Activated T-cell treated with anti-CD3 and anti-CD28 coated beads, Interleukin-2, amount 50 U/mL, for 4 hours (primary cell): ENCODE measurements around the gene SLC17A3. TPM values are rescaled to one million over a fixed set of nuclear protein-coding genes. Genes with fewer than 3 reads are reported as not detected.

Experiments
- ATAC-seq, 2 donors: fragments of 200-7000 bp; cut with Tn5 transposase; one replicate each; pipeline ENCODE4 v1.10.0; 2021
- DNase-seq: peaks from one replicate; pipeline ENCODE4 v3.0.0-alpha.2; 2020
- H3K27me3 Mint-ChIP-seq: one replicate; pipeline ENCODE4 v1.8.0; 2021; ENCODE audit warnings: low read depth, mixed read lengths
- H3K36me3 Mint-ChIP-seq: one replicate; pipeline ENCODE4 v1.8.0; 2022; ENCODE audit warnings: mixed read lengths; ENCODE audit not compliant: insufficient read depth
- H3K4me1 Mint-ChIP-seq: one replicate; pipeline ENCODE4 v1.8.0; 2021; ENCODE audit warnings: low read depth, mixed read lengths
- H3K4me3 Mint-ChIP-seq: one replicate; pipeline ENCODE4 v1.8.0; 2021; ENCODE audit warnings: mild to moderate bottlenecking, moderate library complexity, mixed read lengths
- H3K9me3 Mint-ChIP-seq: one replicate; pipeline ENCODE4 v1.8.0; 2021; ENCODE audit warnings: mixed read lengths
- total RNA-seq, 3 donors: library from RNA; stranded (reverse); gene quantifications; one replicate each; pipeline ENCODE4 v1.2.1, GENCODE V29; 2021

Gene SLC17A3
- total RNA-seq, 3 donors from 2014 or later: 0.11 TPM; not detected in 2

DNA sequence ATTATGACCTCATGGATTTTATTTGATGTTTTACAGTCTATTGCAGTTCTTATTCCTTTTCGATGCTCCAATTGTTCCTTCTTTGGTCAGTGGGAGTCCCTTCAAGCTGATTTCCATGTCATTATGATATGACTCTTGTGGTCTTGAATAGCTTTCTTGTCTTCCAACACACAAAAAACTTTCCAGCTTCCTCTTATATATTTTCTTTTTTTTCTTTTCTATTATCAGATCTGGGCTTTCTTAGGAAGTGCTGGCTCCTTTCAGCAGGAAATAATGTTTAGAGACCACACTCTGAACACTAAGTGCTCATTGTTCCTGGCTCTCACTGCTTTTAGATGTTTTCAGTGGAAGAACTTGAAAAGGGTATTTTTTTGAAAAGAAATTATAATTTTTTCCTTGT, 39.1 kb downstream of the SLC17A3 start:
- ATAC-seq: no peak
- Mint-ChIP-seq H3K36me3 (no peaks in the 10 kb centered on the region), H3K4me3 (no peak overlapping the region), H3K9me3 (no peaks in the 10 kb centered on the region), H3K4me1 (no peaks in the 10 kb centered on the region), H3K27me3 (peaks cover 12% of the 10 kb centered on the region)
- DNase-seq: no peak

DNA sequence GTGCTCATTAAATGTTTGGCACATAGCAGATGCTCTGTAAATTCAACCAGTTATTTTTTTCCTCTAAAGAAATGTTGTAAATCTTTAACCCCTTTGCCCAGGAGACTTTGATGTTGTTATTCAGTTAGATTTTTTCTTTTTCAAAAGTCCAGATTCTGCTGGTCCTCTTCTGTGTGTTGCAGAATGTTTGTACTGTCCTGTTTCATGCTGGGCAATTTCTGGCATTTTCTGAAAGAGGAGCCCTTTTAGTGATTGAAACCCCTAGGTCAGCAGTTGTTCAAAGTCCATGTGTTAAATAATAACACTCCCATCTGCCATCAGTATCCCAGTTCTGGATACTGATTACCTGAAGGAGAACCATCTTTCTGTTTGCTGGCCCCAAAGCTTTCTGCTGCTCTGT, 40.9 kb downstream of the SLC17A3 start:
- ATAC-seq (no peak), DNase-seq (no peak)
- no peaks in the 10 kb centered on the region for H3K36me3 Mint-ChIP-seq
- H3K4me3 Mint-ChIP-seq: no peak overlapping the region
- no peaks in the 10 kb centered on the region for H3K9me3 Mint-ChIP-seq
- no peaks in the 10 kb centered on the region for H3K4me1 Mint-ChIP-seq
- peaks cover 15% of the 10 kb centered on the region for H3K27me3 Mint-ChIP-seq

DNA sequence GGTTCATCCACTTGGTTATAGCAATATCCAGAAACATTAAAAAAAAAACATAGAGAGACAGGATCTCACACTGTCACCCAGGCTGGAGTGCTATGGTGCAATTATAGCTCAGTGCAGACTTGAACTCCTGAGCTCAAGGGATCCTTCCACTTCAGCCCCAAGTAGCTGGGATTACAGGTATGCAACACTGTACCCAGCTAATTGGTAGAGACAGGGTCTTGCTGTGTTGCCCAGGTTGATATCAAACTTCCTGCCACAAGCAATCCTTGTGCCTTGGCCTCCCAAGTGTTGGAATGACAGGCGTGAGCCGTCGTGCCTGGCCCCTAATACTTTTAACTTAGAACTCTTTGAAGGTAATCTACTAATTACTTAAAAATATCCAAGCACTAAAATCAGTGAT, 41.4 kb downstream of the SLC17A3 start:
- ATAC-seq (no peak), DNase-seq (no peak)
- peaks cover 18% of the 10 kb centered on the region for H3K27me3 Mint-ChIP-seq
- H3K4me3 Mint-ChIP-seq: no peak overlapping the region
- H3K36me3 Mint-ChIP-seq: no peaks in the 10 kb centered on the region
- no peaks in the 10 kb centered on the region for H3K9me3 Mint-ChIP-seq
- no peaks in the 10 kb centered on the region for H3K4me1 Mint-ChIP-seq

DNA sequence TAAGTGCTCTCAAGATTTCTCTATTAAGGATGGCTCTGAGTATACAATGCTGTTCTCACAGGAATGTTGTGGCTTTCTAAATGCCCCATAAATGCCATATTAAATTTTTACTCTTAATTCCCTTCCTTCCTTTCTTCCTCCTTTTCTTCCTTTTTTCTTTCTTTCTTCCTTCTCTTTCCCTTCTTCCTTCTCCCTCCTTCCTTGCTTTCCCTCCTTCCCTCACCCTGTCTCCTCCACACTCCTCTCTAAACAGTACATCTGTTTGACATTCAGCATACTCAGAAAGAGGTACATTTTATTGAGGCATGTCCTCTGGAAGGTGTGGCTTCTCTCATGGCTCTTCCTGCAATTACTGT, 41.8 kb downstream of the SLC17A3 start:
- Mint-ChIP-seq H3K9me3 (no peaks in the 10 kb centered on the region), H3K36me3 (no peaks in the 10 kb centered on the region), H3K4me1 (no peaks in the 10 kb centered on the region), H3K4me3 (no peak overlapping the region), H3K27me3 (peaks cover 18% of the 10 kb centered on the region)
- no peak for ATAC-seq
- no peak for DNase-seq

DNA sequence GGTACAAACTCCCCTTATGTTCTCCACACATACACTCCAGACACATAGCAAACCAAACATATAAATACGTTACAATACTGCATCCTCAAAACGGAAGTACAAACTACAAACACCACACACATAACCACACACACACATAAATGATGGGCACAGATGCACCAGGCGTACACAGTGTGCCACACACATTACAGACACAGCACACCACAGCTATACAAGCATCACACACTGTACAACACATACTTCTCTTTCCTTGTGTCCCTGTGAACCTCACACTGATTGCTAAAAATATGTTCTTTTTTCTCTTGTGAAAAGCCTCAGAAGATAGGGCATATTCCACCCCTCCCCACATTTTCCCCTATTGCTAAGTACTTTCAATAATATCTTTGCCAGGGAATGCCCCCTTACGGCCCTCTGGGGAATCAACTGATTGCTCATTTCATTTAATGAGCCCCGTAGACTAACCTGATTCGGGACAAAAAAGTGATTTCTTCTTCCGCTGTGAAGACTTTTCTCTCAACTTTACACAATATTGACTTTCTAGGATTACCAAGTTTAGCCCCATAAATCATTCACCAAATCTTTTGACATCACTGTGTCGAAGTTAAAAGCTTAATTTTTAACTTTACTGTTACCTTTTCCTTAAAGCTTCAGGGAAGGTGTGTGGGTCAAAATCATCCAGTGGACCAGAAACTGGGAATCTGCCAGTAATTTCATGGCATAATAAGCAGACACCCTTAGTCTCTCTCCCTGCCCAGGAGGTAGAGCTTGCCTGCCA, 42.3 kb downstream of the SLC17A3 start, which contains the start of gene SLC17A1:
TSS of gene SLC17A1 (minus strand) at position 521 of the 775 bp plus-strand sequence. CDS start 1,495 bp downstream, outside the sequence.
- ATAC-seq: no peak
- no peaks in the 10 kb centered on the region for H3K36me3 Mint-ChIP-seq
- H3K4me1 Mint-ChIP-seq: no peaks in the 10 kb centered on the region
- no peak for DNase-seq
- peaks cover 18% of the 10 kb centered on the region for H3K27me3 Mint-ChIP-seq
- no peaks in the 10 kb centered on the region for H3K9me3 Mint-ChIP-seq
- H3K4me3 Mint-ChIP-seq: no peak within 1 kb of the TSS

DNA sequence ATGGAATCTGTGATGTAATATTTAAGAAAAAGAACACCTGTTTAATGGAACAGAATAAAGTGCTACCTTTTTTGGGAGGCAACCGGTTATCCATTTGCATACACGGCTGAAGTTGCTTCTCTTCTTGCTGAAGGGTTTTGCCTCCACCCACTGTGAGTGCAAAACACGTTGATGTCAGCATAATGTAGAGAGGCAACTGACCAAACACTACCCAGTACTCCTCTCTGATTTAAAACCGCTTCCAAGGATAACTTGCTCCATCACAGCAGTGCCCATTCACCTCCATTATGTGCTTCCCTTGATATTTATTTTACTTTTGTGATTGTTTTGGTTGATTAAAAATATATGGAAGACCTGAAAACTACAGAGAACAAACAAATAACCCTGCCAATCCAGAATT, 43.6 kb downstream of the SLC17A3 start:
- Mint-ChIP-seq H3K4me1 (no peaks in the 10 kb centered on the region), H3K9me3 (peaks cover 9% of the 10 kb centered on the region), H3K4me3 (no peak overlapping the region), H3K27me3 (peaks cover 23% of the 10 kb centered on the region), H3K36me3 (peaks cover 3% of the 10 kb centered on the region)
- ATAC-seq (no peak), DNase-seq (no peak)

DNA sequence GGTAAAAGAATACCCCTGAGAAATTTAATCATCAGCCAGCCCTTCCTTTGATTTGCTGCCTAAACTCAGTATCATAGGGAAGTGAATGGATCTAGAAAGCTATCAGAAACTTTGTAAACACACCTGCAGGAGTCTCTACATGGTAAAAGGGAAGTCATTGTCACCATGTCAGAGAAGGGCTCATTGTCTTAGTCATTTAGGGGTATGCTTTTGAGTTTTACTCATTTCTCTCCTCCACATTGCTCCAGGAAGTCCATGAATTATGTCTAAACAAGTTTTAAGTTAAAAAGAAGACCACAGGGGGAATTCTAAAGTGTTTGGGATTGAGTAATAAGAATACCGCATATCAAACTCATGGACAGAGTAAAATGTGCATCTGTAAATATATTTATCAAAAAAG, 44.7 kb downstream of the SLC17A3 start:
- no peak for DNase-seq
- peaks cover 12% of the 10 kb centered on the region for H3K9me3 Mint-ChIP-seq
- H3K4me1 Mint-ChIP-seq: no peaks in the 10 kb centered on the region
- peaks cover 3% of the 10 kb centered on the region for H3K36me3 Mint-ChIP-seq
- H3K4me3 Mint-ChIP-seq: no peak overlapping the region
- peaks cover 23% of the 10 kb centered on the region for H3K27me3 Mint-ChIP-seq
- ATAC-seq: peak; percentile 46 to 61

DNA sequence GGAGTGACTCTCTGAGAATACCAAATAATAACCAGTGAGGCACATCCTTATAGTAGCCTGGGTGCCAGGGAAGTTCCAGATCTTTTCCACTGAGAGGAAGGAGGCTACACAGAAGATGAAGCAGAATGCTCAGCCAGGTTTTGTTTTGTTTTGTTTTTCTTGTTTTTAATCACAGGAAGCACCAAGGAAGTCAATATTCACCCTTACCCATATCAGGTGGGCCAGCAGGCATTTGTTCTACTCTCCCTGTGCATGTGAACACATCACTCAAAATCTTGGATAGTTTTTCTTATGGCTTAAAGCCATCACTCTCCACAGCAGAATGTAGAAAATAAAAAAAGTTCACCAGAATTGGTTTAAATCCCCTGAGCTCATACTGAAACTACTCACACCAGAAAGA, 52.7 kb downstream of the SLC17A3 start:
- Mint-ChIP-seq H3K4me3 (no peak overlapping the region), H3K9me3 (peaks cover 15% of the 10 kb centered on the region), H3K4me1 (no peaks in the 10 kb centered on the region), H3K36me3 (peaks cover 3% of the 10 kb centered on the region), H3K27me3 (peaks cover 18% of the 10 kb centered on the region)
- ATAC-seq (no peak), DNase-seq (no peak)

DNA sequence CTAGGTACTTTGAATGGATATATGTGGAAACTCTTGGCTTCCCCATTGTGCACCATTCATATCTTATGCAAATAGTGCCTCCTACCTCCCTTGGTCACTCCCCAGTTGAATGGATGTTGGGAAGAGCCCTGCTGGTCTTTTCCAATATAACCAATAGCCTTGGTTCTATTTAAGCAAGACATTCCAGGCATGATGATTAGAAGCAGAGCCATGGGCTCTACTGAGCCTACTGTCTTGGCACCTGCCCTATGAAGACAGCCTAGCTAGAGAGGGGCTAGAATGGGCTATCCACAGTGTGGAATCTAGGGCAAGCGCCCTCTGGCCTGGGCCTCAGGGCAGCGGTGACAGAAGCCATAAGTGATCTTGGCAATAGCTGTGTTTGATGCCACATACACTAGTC, 57.8 kb downstream of the SLC17A3 start:
- no peak overlapping the region for H3K4me3 Mint-ChIP-seq
- H3K27me3 Mint-ChIP-seq: peaks cover 6% of the 10 kb centered on the region
- peaks cover 4% of the 10 kb centered on the region for H3K9me3 Mint-ChIP-seq
- no peaks in the 10 kb centered on the region for H3K4me1 Mint-ChIP-seq
- H3K36me3 Mint-ChIP-seq: no peaks in the 10 kb centered on the region
- no peak for ATAC-seq
- DNase-seq: no peak

DNA sequence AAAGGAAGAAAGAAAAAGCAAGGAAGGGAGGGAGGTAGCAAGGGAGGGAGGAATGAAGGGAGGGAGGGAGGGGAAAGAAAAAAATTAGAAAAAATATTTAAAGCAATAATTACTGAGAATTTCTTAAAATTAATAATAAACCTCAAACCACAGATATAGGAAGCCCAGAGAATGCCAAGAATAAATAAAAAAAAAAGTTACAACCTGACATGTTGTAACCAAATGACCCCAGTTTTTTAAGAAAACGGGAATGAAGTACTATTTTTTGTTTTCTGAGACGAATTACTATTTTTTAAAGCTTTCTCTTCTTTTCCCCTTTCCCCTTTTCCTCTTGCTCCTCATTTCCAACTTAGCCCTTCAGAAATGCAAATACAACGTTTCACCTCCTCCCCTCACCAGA, 58.8 kb downstream of the SLC17A3 start:
- Mint-ChIP-seq H3K27me3 (peaks cover 9% of the 10 kb centered on the region), H3K4me3 (no peak overlapping the region), H3K36me3 (no peaks in the 10 kb centered on the region), H3K4me1 (no peaks in the 10 kb centered on the region), H3K9me3 (peaks cover 4% of the 10 kb centered on the region)
- no peak for ATAC-seq
- no peak for DNase-seq

DNA sequence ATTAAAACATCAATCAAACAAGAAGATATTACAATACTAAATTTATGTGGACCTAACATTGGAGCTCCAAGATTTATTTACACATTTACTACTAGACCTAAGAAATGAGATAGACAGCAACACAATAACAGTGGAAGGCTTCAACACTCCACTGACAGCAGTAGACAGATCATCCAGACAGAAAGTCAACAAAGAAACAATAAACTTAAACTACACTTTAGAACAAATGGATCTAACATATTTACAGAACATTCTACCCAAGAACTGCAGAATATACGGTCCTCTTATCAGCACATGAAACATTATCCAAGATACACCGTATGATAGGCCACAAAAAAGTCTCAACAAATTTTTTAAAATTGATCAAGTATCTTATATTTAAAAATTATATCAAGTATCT, 69.2 kb downstream of the SLC17A3 start:
- Mint-ChIP-seq H3K4me3 (no peak overlapping the region), H3K36me3 (no peaks in the 10 kb centered on the region), H3K9me3 (no peaks in the 10 kb centered on the region), H3K27me3 (peaks cover 13% of the 10 kb centered on the region), H3K4me1 (no peaks in the 10 kb centered on the region)
- no peak for DNase-seq
- no peak for ATAC-seq

DNA sequence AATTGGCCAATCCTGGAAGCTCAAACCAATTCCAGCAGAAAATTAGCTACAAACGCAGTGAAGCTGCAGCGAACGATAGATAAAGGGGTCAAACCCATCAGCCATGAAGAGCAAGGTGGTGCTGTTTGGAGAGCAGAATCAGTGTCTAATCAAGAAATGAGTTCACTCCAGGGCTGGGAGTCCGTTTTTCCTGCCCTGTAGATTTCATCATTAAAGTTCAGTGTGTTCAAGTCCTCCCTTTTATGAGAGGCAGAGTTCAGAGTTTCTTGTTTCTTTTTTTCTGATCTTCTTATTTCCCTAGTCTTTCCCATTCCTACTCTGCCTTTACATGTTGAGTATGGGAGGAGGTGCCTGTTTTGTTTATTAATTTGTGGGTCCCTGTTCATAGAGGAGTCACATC, 72.6 kb downstream of the SLC17A3 start:
- Mint-ChIP-seq H3K9me3 (no peaks in the 10 kb centered on the region), H3K36me3 (no peaks in the 10 kb centered on the region), H3K4me3 (no peak overlapping the region), H3K4me1 (no peaks in the 10 kb centered on the region), H3K27me3 (peaks cover 13% of the 10 kb centered on the region)
- no peak for ATAC-seq
- DNase-seq: no peak

Other genes with a start within 250 kb of the SLC17A3 start
- not detected for gene SCGN, start 222.0 kb downstream of the SLC17A3 start, total RNA-seq
- gene SLC17A4, start 119.5 kb downstream of the SLC17A3 start, total RNA-seq: not detected
- not detected for gene SLC17A1, start 42.2 kb downstream of the SLC17A3 start, total RNA-seq
- gene SLC17A2, start 56.4 kb upstream of the SLC17A3 start, total RNA-seq: under 1 TPM in 1 of 3 donors, not detected in 2; 0.33 TPM
- gene TRIM38, start 88.6 kb upstream of the SLC17A3 start, total RNA-seq: 10 to 100 TPM in 2 of 3 donors, 1 to 10 TPM in 1; 9.3 to 14.5 (median 11.3) TPM
- under 1 TPM in 1 of 3 donors, not detected in 2; 0.28 TPM for gene HFE, start 213.2 kb upstream of the SLC17A3 start, total RNA-seq